Suprapubic skin (tissue), 4 donors: ENCODE results near the gene PODXL. TPM values are rescaled to one million over a fixed set of nuclear protein-coding genes. Genes with fewer than 3 reads are reported as not detected.

Experiments
- DNase-seq, 2 donors: peaks; one replicate each; pipeline ENCODE4 v3.0.0-alpha.2; 2019; ENCODE audit warnings: low spot score in 2 of 2
- H3K27ac ChIP-seq: fragments of 200-600 bp; sonication (generic); one replicate; pipeline ENCODE4 v1.5.1; 2019
- H3K27me3 ChIP-seq: fragments of 200-600 bp; sonication (generic); one replicate; pipeline ENCODE4 v1.5.1; 2019
- H3K36me3 ChIP-seq: fragments of 200-600 bp; sonication (generic); one replicate; pipeline ENCODE4 v1.5.1; 2019
- H3K4me1 ChIP-seq: fragments of 200-600 bp; sonication (generic); one replicate; pipeline ENCODE4 v1.5.1; 2019
- H3K4me3 ChIP-seq: fragments of 200-600 bp; sonication (generic); one replicate; pipeline ENCODE4 v1.5.1; 2019; ENCODE audit warnings: mild to moderate bottlenecking
- H3K9me3 ChIP-seq: fragments of 200-600 bp; sonication (generic); one replicate; pipeline ENCODE4 v1.5.1; 2019
- CTCF ChIP-seq, 2 donors: fragments of 200-600 bp in 1 of 2; fragments of 450-650 bp in 1 of 2; sonication (generic) in 1 of 2; IDR thresholded peaks; one replicate each; pipeline ENCODE4 v1.5.1; 2016 to 2019; ENCODE audit warnings: antibody characterized with exemption in 2 of 2, mild to moderate bottlenecking in 1 of 2, moderate library complexity in 1 of 2
- EP300 ChIP-seq: sonication (generic); formaldehyde crosslinking; IDR thresholded peaks from one replicate; pipeline ENCODE4 v1.6.1; 2017; ENCODE audit warnings: antibody characterized with exemption
- POLR2A ChIP-seq, 2 donors: fragments of 450-650 bp; IDR thresholded peaks; one replicate each; pipeline ENCODE4 v1.6.1; 2017; ENCODE audit warnings: antibody characterized with exemption in 2 of 2, mild to moderate bottlenecking in 2 of 2, moderate library complexity in 2 of 2
- POLR2AphosphoS5 ChIP-seq, 3 donors: sonication (generic); formaldehyde crosslinking; IDR thresholded peaks; one replicate each; pipeline ENCODE4 v1.6.1; 2017; ENCODE audit warnings: antibody characterized with exemption in 3 of 3
- WGBS: methylation state at CpG from one replicate; pipeline ENCODE4 v1.1.5; 2018; 5-methylcytosine and 5-hydroxymethylcytosine counted together
- total RNA-seq, 4 donors: library from RNA; depleted of rRNA; stranded (reverse); fragments of >200 nt; gene quantifications; one replicate each; pipeline ENCODE4 v1.1.0, GENCODE V29; 2016

The PODXL gene
- total RNA-seq, 4 donors from 2014 or later = 10.2 to 27.9 (median 17.8) TPM

GRCh38 chr7:131587315-131587923 is 31.0 kb upstream of the PODXL start:
- H3K4me1 ChIP-seq = no peaks in the 10 kb centered on the region
- 90% methylated on average over 9 of the region's 9 CpGs for WGBS
- H3K27ac ChIP-seq = no peak overlapping the region

GRCh38 chr7:131586759-131587158 is 30.3 kb upstream of the PODXL start:
- 81% methylated on average over 3 of the region's 3 CpGs for WGBS

More at GRCh38 chr7:131587315-131587923, 31.0 kb upstream of the PODXL start:
- no peak for DNase-seq
- no peaks in the 10 kb centered on the region for H3K36me3 ChIP-seq
- no peaks in the 10 kb centered on the region for H3K9me3 ChIP-seq
- peaks cover 2% of the 10 kb centered on the region for H3K27me3 ChIP-seq
- TF ChIP-seq EP300 (no peak), POLR2AphosphoS5 (IDR thresholded peaks at IDR 0.05) (no peak), POLR2A (IDR thresholded peaks at IDR 0.05) (no peak)
- H3K4me3 ChIP-seq = no peak overlapping the region

GRCh38 chr7:131586259-131586658 is 29.8 kb upstream of the PODXL start:
- Histone ChIP-seq H3K4me1 (no peaks in the 10 kb centered on the region), H3K4me3 (no peak overlapping the region), H3K36me3 (no peaks in the 10 kb centered on the region), H3K27me3 (no peaks in the 10 kb centered on the region), H3K9me3 (no peaks in the 10 kb centered on the region), H3K27ac (no peak overlapping the region)
- WGBS = 23% methylated on average over 4 of the region's 5 CpGs
- TF ChIP-seq CTCF (IDR thresholded peaks at IDR 0.05) = no peak
- no peak for TF ChIP-seq POLR2AphosphoS5 (IDR thresholded peaks at IDR 0.05)
- no peak for TF ChIP-seq EP300
- no peak for TF ChIP-seq POLR2A (IDR thresholded peaks at IDR 0.05)
- no peak for DNase-seq

More at GRCh38 chr7:131586759-131587158, 30.3 kb upstream of the PODXL start:
- H3K4me1 ChIP-seq = no peaks in the 10 kb centered on the region
- H3K9me3 ChIP-seq = no peaks in the 10 kb centered on the region
- H3K27me3 ChIP-seq = peaks cover 2% of the 10 kb centered on the region
- H3K4me3 ChIP-seq = no peak overlapping the region
- DNase-seq = no peak
- no peaks in the 10 kb centered on the region for H3K36me3 ChIP-seq
- no peak for TF ChIP-seq EP300
- no peak for TF ChIP-seq POLR2A (IDR thresholded peaks at IDR 0.05)
- TF ChIP-seq POLR2AphosphoS5 (IDR thresholded peaks at IDR 0.05) = no peak
- TF ChIP-seq CTCF (IDR thresholded peaks at IDR 0.05) = no peak
- no peak overlapping the region for H3K27ac ChIP-seq

- no peak for DNase-seq
- TF ChIP-seq POLR2A (IDR thresholded peaks at IDR 0.05) = no peak
- TF ChIP-seq EP300 = no peak
- no peak for TF ChIP-seq POLR2AphosphoS5 (IDR thresholded peaks at IDR 0.05)
- TF ChIP-seq CTCF (IDR thresholded peaks at IDR 0.05) = no peak
- Histone ChIP-seq H3K27ac (no peak overlapping the region), H3K9me3 (no peaks in the 10 kb centered on the region), H3K27me3 (no peaks in the 10 kb centered on the region), H3K4me3 (no peak overlapping the region), H3K4me1 (no peaks in the 10 kb centered on the region), H3K36me3 (no peaks in the 10 kb centered on the region)
- WGBS = 87% methylated on average over 9 of the region's 9 CpGs
Measured at GRCh38 chr7:131583430-131583829, 27.0 kb upstream of the PODXL start.

GRCh38 chr7:131581241-131582051 is 25.0 kb upstream of the PODXL start:
- TF ChIP-seq CTCF (IDR thresholded peaks at IDR 0.05) (no peak), POLR2AphosphoS5 (IDR thresholded peaks at IDR 0.05) (no peak), EP300 (no peak), POLR2A (IDR thresholded peaks at IDR 0.05) (no peak)
- Histone ChIP-seq H3K36me3 (no peaks in the 10 kb centered on the region), H3K9me3 (no peaks in the 10 kb centered on the region), H3K4me3 (no peak overlapping the region), H3K4me1 (no peaks in the 10 kb centered on the region), H3K27ac (peak overlapping the region; percentile 38), H3K27me3 (no peaks in the 10 kb centered on the region)
- peak in 1 of 2 donors; percentile 72 for DNase-seq
- 47% methylated on average over 9 of the region's 16 CpGs for WGBS
